ENCODE data around the gene CST9. TPM values are rescaled to one million over a fixed set of nuclear protein-coding genes. Genes with fewer than 3 reads are reported as not detected.

The CST9 gene
- total RNA-seq, 1 experiment from 2014 or later: not detected

DNA sequence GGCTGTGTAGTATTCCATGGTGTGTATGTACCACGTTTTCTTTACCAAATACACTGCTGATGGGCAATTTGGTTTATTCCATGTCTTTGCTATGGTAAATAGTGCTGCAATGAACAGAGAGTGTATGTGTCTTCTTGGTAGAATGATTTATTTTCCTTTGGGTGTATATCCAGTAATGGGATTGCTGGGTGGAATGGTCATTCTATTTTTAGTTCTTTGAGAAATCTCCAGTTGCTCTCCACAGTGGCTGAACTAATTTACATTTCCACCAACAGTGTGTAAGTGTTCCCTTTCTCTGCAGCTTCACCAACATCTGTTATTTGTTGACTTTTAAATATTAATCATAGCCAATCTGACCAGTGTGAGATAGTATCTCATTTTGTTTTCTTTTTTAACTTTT is 51.3 kb downstream of the CST9 start:
- H3K4me3 ChIP-seq: no peak overlapping the region
- peaks cover 11% of the 10 kb centered on the region; the same call in 1 of the 2 replicates for H3K27me3 ChIP-seq (replicated peaks)
- DNase-seq (ENCODE audit: low read depth in 1 of 2, low spot score in 2 of 2): no peak
- H3K4me1 ChIP-seq (replicated peaks): no peaks in the 10 kb centered on the region
- no peak overlapping the region for H3K27ac ChIP-seq
- no peaks in the 10 kb centered on the region for H3K9me3 ChIP-seq (replicated peaks)
- H3K36me3 ChIP-seq: no peaks in the 10 kb centered on the region

Other genes with a start within 250 kb of the CST9 start
- 19.4 and 22.0 TPM in 2 replicates for gene GZF1, start 243.7 kb downstream of the CST9 start, total RNA-seq (2014; rRNA removed; shearing (Covaris generic))
- gene NAPB, start 184.4 kb downstream of the CST9 start, total RNA-seq (2014; rRNA removed; shearing (Covaris generic)): 8.8 and 9.2 TPM in 2 replicates
- not detected in 2 replicates for gene CSTL1, start 166.2 kb downstream of the CST9 start, total RNA-seq (2014; rRNA removed; shearing (Covaris generic))
- gene CST11, start 153.0 kb downstream of the CST9 start, total RNA-seq (2014; rRNA removed; shearing (Covaris generic)): not detected in 2 replicates
- gene CST8, start 114.8 kb downstream of the CST9 start, total RNA-seq (2014; rRNA removed; shearing (Covaris generic)): not detected in 2 replicates
- not detected in 2 replicates for gene CST9L, start 37.4 kb downstream of the CST9 start, total RNA-seq (2014; rRNA removed; shearing (Covaris generic))
- 196 and 222 TPM in 2 replicates for gene CST3, start 32.0 kb upstream of the CST9 start, total RNA-seq (2014; rRNA removed; shearing (Covaris generic))
- gene CST4, start 83.1 kb upstream of the CST9 start, total RNA-seq (2014; rRNA removed; shearing (Covaris generic)): not detected in 2 replicates
- not detected in 2 replicates for gene CST1, start 145.0 kb upstream of the CST9 start, total RNA-seq (2014; rRNA removed; shearing (Covaris generic))
- gene CST2, start 220.8 kb upstream of the CST9 start, total RNA-seq (2014; rRNA removed; shearing (Covaris generic)): not detected in 2 replicates

Measured in SJSA1 (cell line).